Stimulated activated CD8-positive, alpha-beta memory T cell treated with anti-CD3 and anti-CD28 coated beads, Interleukin-7, amount 100 ng/mL, for 48 hours (primary cell): ENCODE results near the gene AMPD3.

Source experiments
- DNase-seq, 2 donors: peaks; one replicate each; pipeline ENCODE4 v3.0.0-alpha.2; 2020; ENCODE audit warnings: low read depth in 1 of 2; ENCODE audit errors: extremely low read depth in 1 of 2

AMPD3 gene

DNA sequence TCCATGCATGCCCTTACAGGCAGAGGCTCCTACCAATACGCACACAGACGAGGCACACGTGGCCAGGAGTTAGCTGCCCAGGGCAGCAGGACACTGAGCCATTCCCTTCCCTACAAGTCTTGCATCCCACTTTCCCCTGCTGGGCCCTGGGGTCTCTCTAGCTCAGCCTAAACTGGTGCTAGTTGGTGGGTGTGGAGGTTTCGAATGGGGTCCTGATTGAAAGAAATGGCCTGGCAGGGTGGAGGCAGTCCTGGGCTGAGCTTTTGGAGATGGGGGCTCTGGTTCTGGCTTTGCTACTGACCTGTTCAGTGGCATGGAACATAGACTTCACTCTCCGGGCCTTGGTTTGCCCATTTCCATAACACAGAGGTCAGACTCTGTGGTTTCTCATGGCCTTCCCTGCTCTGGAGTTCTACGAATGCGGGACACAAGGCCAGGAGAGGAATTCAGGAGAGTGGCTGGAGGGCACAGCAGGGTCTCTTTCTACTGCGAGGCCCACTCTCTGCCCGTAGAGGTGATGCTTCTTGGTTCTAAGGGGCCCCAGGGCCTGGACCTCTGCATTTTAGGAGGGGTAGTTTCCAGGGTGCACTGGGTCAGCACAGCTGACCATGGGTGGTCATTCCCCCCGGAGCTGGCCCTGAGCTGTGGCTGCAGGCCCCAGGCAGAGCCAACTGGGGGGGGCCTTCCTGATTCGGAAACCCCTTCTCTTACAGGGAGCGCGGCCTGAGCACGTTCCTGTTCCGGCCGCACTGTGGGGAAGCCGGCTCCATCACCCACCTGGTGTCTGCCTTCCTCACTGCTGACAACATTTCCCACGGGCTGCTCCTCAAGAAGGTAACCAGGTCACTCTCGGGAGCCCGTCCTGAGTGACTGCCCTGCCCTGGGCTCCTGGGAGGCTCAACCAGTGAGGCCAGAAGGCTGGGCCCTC is 46.0 kb downstream of the AMPD3 start:
- no peak for DNase-seq

DNA sequence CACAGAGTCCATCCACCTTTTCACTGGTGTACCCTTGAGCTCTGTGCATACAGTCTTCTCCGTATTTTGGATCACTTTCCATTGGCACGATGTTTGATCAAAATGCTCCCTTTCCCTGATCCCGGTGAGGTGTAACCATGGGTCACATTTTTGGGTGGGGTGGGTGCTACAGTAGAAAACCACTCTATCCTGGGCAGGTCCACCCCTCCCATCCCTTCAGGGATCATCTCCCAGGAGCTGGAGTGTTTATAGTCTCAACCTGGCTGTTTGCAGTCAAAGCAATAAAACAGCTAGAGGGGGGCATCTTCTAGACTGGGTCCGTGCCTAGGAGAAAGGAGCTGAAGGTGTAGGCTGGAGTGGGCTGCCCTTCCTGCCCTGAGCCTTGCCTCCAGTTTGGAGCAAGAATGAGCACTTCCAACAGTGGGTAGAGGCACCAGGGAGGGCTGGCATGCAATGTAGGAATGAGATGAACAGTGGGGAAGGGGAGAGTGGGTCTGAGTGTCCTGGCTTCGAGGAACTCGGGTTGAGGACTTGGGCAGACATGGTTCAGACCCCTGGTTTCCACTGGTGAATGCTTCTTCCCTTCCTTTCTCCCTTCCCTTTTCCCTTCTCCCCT is 47.1 kb downstream of the AMPD3 start:
- no peak for DNase-seq

DNA sequence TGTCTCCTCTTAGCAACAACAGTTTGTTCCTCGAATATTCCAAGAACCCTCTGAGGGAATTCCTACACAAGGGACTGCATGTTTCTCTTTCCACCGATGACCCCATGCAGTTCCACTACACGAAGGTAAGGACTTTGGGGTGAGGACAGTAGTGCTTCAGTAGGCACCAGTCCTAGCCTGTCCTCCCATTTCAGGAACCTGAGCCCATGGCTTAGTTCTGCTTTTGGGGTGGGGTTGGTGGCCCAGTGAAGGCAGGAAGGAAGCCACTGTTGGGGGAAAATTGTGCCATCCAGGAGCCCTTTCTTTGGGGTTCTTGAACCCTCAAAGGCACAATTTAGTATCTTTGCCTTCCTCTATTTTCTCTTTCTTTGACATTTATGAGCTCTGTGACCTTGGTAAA is 47.7 kb downstream of the AMPD3 start:
- no peak for DNase-seq

DNA sequence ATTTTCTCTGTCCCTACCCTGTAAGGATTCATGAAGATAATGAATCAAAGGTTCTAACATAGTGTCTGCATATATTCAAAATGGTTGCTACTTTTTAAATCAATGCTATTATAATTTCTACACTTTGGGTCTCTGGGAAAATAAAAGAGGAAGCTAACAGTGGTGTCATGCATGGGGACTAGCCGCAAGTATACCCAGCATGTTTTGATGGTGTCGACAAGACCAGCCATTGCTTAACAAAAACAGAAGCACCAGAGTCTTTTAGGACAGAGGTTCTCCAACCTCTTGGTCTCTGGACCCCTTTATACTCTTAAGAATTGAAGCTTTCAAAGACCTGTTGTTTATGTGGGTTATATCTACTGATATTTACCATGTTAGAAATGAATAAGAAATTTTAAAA is 48.2 kb downstream of the AMPD3 start:
- DNase-seq, result no peak

DNA sequence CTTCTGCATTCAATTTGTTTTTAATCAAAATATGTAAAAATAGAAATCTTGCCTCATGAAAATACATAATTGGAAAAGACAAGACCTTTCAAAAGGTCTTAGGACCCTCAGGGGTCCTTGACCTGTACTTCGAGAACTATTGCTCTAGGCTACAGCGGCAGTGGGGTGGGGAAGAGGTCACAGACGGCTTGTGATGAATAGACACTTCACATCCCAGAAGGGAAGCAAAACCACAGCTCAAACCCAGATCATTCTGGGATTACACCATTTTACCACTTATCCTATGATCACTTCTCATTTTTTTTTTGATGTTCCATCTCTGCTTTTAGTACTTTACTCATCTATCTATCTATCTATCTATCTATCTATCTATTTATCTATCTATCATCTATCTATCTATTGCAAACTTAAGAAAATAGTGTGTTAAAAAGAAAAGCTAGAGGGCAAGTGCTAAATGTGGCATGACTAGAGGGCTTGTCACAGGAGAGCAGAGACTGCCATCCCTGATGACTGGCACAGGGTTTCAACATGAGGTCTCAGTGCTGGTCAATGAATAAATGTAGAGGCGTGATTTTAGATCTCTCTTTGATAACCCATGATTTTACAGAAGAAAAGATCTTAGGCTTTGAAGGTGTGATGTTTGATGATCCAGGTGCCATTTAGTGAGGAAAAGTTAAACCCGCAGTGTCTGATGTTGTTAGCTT is 48.9 kb downstream of the AMPD3 start:
- no peak for DNase-seq

DNA sequence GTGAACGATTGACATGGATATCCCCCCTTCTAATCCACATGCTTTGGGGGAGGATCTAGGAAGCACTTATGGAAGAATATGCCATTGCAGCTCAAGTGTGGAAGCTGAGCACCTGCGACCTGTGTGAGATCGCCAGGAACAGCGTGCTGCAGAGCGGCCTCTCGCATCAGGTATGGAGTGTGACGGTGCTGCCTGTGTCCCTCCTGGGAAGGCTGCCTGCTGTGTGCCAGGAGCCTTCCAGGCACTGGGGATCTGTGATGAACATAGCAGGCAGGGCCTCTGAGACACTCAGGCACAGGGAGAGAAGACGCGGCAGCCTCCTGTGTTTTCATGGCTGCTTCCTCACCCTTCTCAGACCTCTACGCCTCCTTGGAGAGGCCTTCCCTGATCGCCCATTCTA is 49.4 kb downstream of the AMPD3 start:
- no peak for DNase-seq

DNA sequence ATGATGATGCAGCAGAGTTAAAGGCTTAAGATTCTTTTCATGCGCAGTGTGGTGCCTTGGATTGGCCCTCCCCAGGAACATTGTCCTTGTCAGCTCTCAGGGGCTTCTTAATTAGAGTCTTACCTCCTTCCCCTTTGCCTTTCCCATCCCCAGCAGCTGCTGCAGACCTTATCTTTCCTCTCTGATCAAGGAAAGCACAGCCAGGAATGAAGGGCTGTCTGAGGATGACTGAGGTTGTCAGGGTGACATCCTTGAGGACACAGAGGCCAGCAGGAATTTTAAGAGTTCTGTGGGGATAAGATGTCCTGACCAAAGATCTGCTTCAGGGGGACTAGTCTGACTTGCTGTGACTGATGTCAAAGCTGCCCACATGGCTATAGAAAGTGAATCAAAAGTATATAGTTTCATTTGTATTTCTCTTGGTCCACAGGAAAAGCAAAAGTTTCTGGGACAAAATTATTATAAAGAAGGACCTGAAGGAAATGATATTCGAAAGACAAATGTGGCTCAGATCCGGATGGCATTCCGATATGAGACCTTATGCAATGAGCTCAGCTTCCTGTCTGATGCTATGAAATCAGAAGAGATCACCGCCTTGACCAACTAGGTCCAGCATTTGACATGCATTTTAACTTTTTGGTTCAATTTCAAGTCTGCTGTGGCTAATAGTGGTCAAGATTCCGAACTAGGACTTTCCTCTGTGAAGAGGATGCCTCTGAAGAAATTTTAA is 50.4 kb downstream of the AMPD3 start:
- no peak for DNase-seq

DNA sequence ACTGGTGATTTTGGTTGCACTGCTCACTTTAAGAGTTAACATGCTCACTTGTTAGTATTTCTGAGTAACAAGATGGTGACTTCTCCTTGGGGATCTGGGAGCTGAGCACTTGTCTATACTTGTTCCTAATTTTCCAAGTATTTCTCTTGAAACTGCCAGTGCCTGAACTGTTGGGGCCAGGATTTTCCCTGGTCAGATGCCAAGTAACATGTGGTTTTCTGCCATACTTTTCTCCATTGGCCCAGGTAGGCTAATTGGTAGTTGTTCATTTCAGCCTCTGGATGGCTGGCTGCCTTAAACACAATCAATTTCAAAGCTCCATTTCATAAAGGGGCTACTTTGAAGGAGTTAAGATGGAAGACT is 50.9 kb downstream of the AMPD3 start:
- DNase-seq, result no peak

DNA sequence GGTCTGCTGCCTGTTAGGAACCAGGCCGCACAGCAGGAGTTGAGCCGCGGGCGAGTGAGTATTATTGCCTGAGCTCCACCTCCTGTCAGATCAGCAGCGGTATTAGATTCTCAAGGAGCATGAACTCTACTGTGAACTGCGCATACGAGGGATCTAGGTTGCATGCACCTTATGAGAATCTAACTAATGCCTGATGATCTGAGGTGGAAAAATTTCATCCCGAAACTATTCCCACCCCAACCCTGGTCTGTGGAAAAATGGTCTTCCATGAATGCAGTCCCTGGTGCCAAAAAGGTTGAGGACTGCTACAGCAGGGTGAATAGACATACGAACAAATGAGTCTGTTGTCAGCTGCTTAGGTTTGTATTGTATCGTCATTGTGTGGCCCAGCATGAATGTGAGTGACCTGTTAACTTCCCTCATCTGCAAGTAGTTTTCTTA is 56.1 kb downstream of the AMPD3 start:
- no peak for DNase-seq

DNA sequence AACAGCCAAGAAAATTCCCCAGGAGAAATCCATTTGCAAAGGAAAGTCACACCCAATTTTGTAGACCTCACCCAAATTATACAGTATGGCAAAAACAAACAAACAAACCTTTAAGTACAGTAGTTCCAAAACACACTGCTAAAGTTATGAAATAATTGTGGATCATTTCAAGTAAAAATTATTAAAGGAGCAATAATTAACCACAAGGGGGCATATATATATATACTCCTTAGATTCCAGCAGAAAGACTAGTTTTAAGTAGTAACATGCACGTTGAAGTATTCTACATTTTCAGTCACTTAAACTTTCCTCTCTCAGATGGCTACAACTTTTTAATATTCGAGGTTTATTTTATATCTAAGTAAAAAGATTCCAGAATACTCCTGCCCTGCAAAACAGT is 59.1 kb downstream of the AMPD3 start:
- DNase-seq, result no peak

DNA sequence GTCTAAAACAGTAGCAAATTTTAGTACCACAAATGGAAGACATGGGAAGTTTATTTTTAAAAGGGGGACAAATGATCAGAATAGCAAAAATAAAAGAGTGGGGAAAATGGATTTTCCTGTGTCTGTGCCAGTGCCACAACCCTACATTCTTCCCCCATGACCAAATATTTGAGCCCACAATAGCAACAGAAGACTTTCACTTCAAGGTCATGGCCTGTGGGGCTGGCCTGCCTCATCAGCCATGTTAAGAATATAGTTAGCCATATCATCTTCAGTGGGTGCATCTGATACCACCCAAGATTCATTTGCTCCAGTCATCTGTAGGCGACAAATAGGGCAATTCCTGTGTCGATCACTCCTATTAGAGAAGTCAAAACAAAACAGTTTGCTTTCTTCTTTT is 59.6 kb downstream of the AMPD3 start:
- DNase-seq, result no peak

DNA sequence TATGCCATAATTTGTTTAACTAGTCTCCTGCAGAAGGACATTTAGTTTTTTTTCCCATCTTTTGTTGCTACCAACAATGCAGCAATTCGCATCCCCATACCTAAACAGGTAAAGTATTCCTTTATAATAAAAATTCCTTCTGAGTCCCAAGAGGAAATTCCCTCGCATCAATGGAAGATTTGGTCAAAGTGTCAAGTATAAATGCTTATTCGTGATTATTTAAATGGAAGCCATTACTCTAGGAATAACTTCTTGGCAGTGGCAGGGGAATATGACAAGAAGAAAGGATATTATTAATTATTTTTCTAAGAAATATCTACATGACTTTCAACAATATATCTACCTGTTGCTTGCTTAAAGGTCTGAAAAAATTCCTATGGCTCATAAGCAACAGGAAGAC is 60.4 kb downstream of the AMPD3 start:
- no peak for DNase-seq

DNA sequence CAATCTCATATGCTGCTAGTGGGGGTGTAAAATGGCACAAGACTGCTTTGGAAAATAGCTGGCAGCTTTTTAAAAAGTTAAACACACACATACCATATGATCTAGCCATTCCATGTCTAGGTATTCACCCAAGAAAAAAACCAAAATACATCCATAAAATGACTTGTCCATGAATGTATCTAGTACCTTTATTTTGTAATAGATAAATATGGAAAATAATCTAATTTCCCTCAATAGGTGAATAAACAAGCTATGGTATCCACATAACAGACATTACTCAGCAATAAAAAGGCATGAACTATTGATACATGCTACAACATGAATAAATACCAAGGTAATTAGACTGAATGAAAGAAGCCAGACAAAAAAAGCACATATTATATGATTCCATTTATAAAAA is 63.1 kb downstream of the AMPD3 start:
- no peak for DNase-seq

DNA sequence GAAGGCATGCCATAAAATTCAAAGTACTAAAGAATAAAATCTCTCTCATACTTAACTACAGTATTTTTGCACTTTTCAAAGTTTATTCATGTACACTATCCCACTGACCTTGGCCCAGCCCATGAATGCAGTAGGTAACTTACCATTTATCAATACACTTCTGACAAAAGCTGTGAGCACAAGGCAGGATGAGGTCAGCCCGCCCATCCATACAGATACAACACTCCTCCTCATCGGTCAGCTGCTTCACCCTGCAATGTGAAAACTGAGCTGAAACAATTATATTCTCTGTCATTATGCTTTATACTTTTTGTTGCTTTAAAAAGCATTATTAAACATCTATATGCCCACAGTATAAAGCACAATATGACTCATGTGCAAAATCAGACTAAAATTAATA is 63.8 kb downstream of the AMPD3 start:
- DNase-seq, result no peak

DNA sequence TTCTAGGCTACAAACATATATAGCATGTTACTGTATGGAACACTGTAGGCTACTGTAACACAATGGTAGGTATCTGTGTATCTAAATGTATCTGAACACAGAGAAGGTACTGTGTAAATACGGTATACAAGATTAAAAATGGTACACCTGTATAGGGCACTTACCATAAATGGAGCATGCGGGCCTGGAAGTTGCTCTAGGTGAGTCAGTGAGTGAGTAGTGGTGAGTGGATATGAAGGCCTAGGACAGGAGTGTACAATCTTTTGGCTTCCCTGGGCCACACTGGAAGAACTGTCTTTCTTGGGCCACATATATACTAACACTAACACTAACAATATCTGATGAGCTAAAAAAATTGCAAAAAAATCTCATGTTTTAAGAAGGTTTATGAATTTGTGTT is 64.6 kb downstream of the AMPD3 start:
- DNase-seq, result no peak

DNA sequence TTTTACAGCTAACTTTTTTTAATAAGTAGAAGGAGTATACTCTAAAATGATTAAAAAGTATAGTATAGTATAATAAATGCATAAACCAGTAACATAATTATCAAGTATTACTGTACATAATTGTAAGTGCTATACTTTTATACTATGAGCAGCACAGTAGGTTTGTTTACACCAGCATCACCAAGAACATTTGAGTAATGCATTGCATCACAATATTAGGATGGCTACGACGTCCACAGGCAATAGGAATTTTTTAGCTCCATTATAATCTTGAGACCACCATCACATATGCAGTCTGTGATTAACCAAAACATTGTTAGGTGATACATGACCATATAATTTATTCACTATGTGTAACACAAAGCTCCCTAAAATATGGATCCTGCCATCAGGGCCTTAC is 65.5 kb downstream of the AMPD3 start:
- no peak for DNase-seq

DNA sequence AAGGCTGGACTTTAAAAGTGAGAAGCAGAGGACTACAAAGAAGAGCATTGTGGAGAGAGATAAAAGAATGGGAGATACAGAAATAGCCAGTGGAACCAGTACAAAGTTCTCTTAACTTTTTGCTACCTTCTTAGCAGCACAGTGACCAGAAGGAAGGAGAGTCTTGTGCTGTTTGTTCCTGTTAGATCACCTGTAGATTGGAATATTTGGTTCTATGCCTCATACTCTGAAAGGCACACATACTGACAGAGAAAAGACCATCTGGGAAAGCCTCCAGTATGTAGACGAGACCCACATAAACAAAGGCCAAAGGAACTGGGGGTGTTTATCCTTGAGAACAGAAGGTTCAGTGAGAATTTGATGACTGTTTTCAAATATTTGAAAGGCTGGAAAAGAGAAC is 67.2 kb downstream of the AMPD3 start:
- no peak for DNase-seq

DNA sequence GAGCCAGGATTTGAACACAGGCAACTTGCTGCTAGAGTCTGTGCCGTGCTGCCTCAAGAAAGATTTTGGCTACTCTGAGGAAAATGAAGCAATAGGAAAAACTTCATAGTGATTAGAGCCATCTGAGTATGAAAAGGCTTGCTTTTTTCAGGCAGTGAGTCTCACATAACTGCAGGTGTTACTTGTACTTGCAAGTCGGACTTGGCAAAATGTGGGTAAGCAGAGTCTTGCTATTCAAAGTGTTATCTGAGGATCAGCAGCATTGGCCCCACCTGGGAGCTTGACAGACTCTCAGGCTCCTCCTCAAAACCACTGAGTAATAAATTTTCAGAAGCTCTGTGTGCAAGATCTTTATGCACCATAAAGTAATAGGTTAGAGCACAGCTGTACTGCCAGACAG is 67.9 kb downstream of the AMPD3 start:
- DNase-seq, result no peak

DNA sequence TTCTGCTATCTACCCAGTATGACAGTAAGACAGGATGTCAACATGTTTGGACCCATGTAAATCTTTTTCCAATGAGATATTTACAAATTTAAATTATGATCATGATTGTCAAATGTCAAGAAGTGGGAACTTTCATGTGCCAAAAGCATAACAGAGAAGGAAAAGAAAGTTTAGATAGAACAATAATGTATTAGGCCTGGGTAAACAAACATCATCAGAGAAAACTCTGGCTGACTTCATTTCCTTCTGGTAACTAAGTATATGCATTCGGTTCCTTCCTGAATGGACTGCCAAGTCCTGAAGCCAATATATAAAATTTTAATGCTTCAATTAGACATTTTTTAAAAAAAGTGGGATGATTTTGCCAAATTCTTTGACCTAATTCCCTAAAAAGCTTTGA is 69.4 kb downstream of the AMPD3 start:
- no peak for DNase-seq

DNA sequence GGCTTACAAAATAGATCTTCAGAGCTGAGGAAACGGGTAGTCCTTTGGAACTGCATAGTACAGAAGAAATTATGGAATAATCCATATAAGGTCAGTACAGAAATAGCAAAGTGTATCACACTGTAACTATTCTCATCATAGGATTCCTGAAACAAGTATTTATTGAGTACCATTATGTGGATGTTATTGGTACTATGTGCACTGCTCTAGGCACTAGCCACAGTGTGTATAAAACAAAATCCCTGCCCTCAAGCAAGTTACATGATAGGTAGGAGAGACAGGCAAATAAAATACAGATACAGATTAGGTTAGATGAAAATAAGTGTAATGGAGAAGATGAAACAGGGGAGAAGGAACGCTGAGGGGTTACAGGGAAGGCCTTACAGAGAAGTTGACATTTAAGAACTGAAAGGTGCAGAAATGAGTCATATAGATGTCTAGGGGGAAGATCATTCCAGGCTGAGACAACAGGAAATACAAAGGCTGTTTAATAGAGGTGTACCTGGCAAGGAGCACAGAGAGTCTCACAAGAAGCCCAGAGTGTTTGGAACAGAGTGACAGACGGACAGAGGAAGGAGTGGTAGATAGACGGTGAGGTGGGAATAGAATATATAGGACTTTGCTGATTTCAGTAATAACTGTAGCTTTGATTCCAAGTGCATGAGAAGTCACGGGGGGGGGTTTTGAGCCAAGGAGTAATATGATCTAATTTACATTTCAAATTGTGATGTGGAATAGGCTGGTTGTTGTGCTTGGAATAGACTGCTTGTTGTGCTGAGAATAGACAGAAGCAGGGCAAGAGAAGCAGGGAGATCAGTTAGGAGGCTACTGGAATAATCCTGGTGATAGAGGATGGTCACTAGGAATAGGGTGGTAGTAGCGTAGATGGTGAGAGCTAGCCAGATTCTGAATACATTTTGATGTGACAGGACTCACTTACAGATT is 72.2 kb downstream of the AMPD3 start:
- DNase-seq, result no peak
